Transverse colon (tissue), 4 donors: ENCODE data around the gene PLGRKT.

Source experiments
- POLR2A ChIP-seq: fragments of 450-650 bp; IDR thresholded peaks from one replicate; pipeline ENCODE4 v1.6.1; 2016; ENCODE audit warnings: antibody characterized with exemption, mild to moderate bottlenecking, moderate library complexity
- POLR2AphosphoS5 ChIP-seq, 3 donors: sonication (generic); formaldehyde crosslinking; IDR thresholded peaks; one replicate each; pipeline ENCODE4 v1.6.1; 2016; ENCODE audit warnings: antibody characterized with exemption in 3 of 3
- TF ChIP-seq, protein P1 (sequence below), 5 experiments: fragments of 200-600 bp in 3 of 5; fragments of 450-650 bp in 2 of 5; sonication (generic) in 3 of 5; IDR thresholded peaks; 1 replicate in 2 of 5; 2 replicates in 3 of 5; pipeline ENCODE4 v1.5.1; 2016 to 2017; ENCODE audit warnings: antibody characterized with exemption in 5 of 5, inconsistent platforms in 3 of 5, mild to moderate bottlenecking in 2 of 5, moderate library complexity in 1 of 5

DNA sequence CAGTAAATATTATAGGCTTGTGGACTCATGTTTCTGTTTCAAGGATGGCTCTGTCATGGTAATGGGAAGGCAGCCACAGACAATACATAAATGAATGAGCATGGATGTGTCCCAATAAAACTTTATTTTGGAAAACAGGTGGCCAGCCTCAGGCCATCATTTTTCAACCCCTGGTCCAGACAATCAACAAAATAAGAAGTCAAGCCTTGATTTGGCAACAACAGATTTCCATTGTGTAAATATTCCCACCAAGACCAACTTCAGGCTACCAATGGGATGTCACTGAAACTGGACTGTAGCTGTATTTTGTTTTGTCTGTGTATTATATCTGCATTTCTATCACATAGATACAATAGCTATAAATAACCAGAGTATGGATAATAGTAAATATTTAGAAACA, 77.4 kb downstream of the PLGRKT start:
- TF ChIP-seq, protein P1, sequence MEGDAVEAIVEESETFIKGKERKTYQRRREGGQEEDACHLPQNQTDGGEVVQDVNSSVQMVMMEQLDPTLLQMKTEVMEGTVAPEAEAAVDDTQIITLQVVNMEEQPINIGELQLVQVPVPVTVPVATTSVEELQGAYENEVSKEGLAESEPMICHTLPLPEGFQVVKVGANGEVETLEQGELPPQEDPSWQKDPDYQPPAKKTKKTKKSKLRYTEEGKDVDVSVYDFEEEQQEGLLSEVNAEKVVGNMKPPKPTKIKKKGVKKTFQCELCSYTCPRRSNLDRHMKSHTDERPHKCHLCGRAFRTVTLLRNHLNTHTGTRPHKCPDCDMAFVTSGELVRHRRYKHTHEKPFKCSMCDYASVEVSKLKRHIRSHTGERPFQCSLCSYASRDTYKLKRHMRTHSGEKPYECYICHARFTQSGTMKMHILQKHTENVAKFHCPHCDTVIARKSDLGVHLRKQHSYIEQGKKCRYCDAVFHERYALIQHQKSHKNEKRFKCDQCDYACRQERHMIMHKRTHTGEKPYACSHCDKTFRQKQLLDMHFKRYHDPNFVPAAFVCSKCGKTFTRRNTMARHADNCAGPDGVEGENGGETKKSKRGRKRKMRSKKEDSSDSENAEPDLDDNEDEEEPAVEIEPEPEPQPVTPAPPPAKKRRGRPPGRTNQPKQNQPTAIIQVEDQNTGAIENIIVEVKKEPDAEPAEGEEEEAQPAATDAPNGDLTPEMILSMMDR (IDR thresholded peaks at IDR 0.05) = no peak
- no peak for TF ChIP-seq POLR2A
- TF ChIP-seq POLR2AphosphoS5 (IDR thresholded peaks at IDR 0.05) = no peak
